ENCODE measurements around the gene MPHOSPH9.

Gene MPHOSPH9

GRCh38 chr12:123243671-123244262 is 10.8 kb upstream of the MPHOSPH9 start:
- Histone ChIP-seq H4K91ac (ENCODE audit: low read length) (no peak overlapping the region), H3K36me3 (ENCODE audit: control insufficient read depth in 1 of 2, insufficient read depth in 2 of 2, low read depth in 1 of 2, low read length in 2 of 2) (peaks cover 21 to 32% of the 10 kb centered on the region in 2 experiments), H2AFZ (ENCODE audit: low read depth, low read length) (no peak overlapping the region), H3K4me1 (ENCODE audit: control insufficient read depth, insufficient read depth, low read depth, low read length) (peaks cover 4% of the 10 kb centered on the region), H3K23ac (ENCODE audit: low read length in 2 of 2) (no peak overlapping the region), H2BK15ac (ENCODE audit: low read depth, poor library complexity, severe bottlenecking) (no peak overlapping the region), H3K9ac (ENCODE audit: low read length) (no peak overlapping the region), H3K4me3 (ENCODE audit: insufficient read depth in 1 of 2, low read depth in 1 of 2, low read length in 2 of 2) (no peak overlapping the region), H3K27ac (ENCODE audit: low read length, poor library complexity, severe bottlenecking) (no peak overlapping the region), H3K27me3 (ENCODE audit: control insufficient read depth in 1 of 2, insufficient read depth in 1 of 2, low read length in 2 of 2) (no peaks in the 10 kb centered on the region), H2BK120ac (ENCODE audit: low read depth, low read length) (no peak overlapping the region), H3K14ac (ENCODE audit: low read length in 2 of 2) (no peak overlapping the region), H3K9me3 (ENCODE audit: control insufficient read depth, low read length) (peaks cover 7% of the 10 kb centered on the region), H3K18ac (ENCODE audit: low read depth in 1 of 2, low read length in 2 of 2) (no peak overlapping the region), H4K8ac (ENCODE audit: low read length) (no peak overlapping the region), H3K4ac (ENCODE audit: low read depth in 1 of 2, low read length in 2 of 2) (no peak overlapping the region), H3K4me2 (ENCODE audit: low read length, poor library complexity, severe bottlenecking) (no peak overlapping the region), H2BK12ac (ENCODE audit: low read length in 2 of 2) (no peak overlapping the region), H3K79me1 (replicated peaks; ENCODE audit: low read length, poor library complexity, severe bottlenecking) (peaks cover 19% of the 10 kb centered on the region), H2AK5ac (ENCODE audit: low read length, severe bottlenecking) (no peak overlapping the region), H2BK5ac (ENCODE audit: low read depth, low read length, poor library complexity, severe bottlenecking) (no peak overlapping the region)
- no peak for DNase-seq
- 86% methylated on average over 5 of the region's 7 CpGs for WGBS

- Histone ChIP-seq H4K8ac (ENCODE audit: low read length) (no peak overlapping the region), H3K23ac (ENCODE audit: low read length in 2 of 2) (no peak overlapping the region), H3K79me1 (replicated peaks; ENCODE audit: low read length, poor library complexity, severe bottlenecking) (peaks cover 24% of the 10 kb centered on the region), H3K4ac (ENCODE audit: low read depth in 1 of 2, low read length in 2 of 2) (no peak overlapping the region), H3K18ac (ENCODE audit: low read depth in 1 of 2, low read length in 2 of 2) (no peak overlapping the region), H3K27ac (ENCODE audit: low read length, poor library complexity, severe bottlenecking) (no peak overlapping the region), H3K9me3 (ENCODE audit: control insufficient read depth, low read length) (no peaks in the 10 kb centered on the region), H2BK5ac (ENCODE audit: low read depth, low read length, poor library complexity, severe bottlenecking) (no peak overlapping the region), H4K91ac (ENCODE audit: low read length) (peak overlapping the region; percentile 27), H2BK12ac (ENCODE audit: low read length in 2 of 2) (no peak overlapping the region), H3K4me1 (ENCODE audit: control insufficient read depth, insufficient read depth, low read depth, low read length) (peaks cover 4% of the 10 kb centered on the region), H3K4me2 (ENCODE audit: low read length, poor library complexity, severe bottlenecking) (no peak overlapping the region), H2BK15ac (ENCODE audit: low read depth, poor library complexity, severe bottlenecking) (no peak overlapping the region), H3K4me3 (ENCODE audit: insufficient read depth in 1 of 2, low read depth in 1 of 2, low read length in 2 of 2) (no peak overlapping the region), H3K14ac (ENCODE audit: low read length in 2 of 2) (no peak overlapping the region), H2AFZ (ENCODE audit: low read depth, low read length) (no peak overlapping the region), H2AK5ac (ENCODE audit: low read length, severe bottlenecking) (no peak overlapping the region), H3K36me3 (ENCODE audit: control insufficient read depth in 1 of 2, insufficient read depth in 2 of 2, low read depth in 1 of 2, low read length in 2 of 2) (peaks cover 17 to 24% of the 10 kb centered on the region in 2 experiments), H3K27me3 (ENCODE audit: control insufficient read depth in 1 of 2, insufficient read depth in 1 of 2, low read length in 2 of 2) (no peaks in the 10 kb centered on the region), H3K9ac (ENCODE audit: low read length) (peak overlapping the region; percentile 13), H2BK120ac (ENCODE audit: low read depth, low read length) (no peak overlapping the region)
- WGBS = 80% methylated on average over 11 of the region's 11 CpGs
- no peak for DNase-seq
Observed at GRCh38 chr12:123242116-123242904, 9.4 kb upstream of the MPHOSPH9 start.

GRCh38 chr12:123238961-123239360 is 6.0 kb upstream of the MPHOSPH9 start:
- Histone ChIP-seq H3K9ac (ENCODE audit: low read length) (no peak overlapping the region), H3K23ac (ENCODE audit: low read length in 2 of 2) (no peak overlapping the region), H4K91ac (ENCODE audit: low read length) (no peak overlapping the region), H4K8ac (ENCODE audit: low read length) (no peak overlapping the region), H2BK5ac (ENCODE audit: low read depth, low read length, poor library complexity, severe bottlenecking) (no peak overlapping the region), H2AK5ac (ENCODE audit: low read length, severe bottlenecking) (no peak overlapping the region), H3K27ac (ENCODE audit: low read length, poor library complexity, severe bottlenecking) (no peak overlapping the region), H3K4ac (ENCODE audit: low read depth in 1 of 2, low read length in 2 of 2) (no peak overlapping the region), H2AFZ (ENCODE audit: low read depth, low read length) (no peak overlapping the region), H2BK120ac (ENCODE audit: low read depth, low read length) (no peak overlapping the region), H3K4me3 (ENCODE audit: insufficient read depth in 1 of 2, low read depth in 1 of 2, low read length in 2 of 2) (no peak overlapping the region), H3K14ac (ENCODE audit: low read length in 2 of 2) (no peak overlapping the region), H3K79me1 (replicated peaks; ENCODE audit: low read length, poor library complexity, severe bottlenecking) (peaks cover 24% of the 10 kb centered on the region), H3K4me1 (ENCODE audit: control insufficient read depth, insufficient read depth, low read depth, low read length) (peaks cover 6% of the 10 kb centered on the region), H3K27me3 (ENCODE audit: control insufficient read depth in 1 of 2, insufficient read depth in 1 of 2, low read length in 2 of 2) (no peaks in the 10 kb centered on the region), H3K18ac (ENCODE audit: low read depth in 1 of 2, low read length in 2 of 2) (no peak overlapping the region), H3K36me3 (ENCODE audit: control insufficient read depth in 1 of 2, insufficient read depth in 2 of 2, low read depth in 1 of 2, low read length in 2 of 2) (peaks cover 19 to 23% of the 10 kb centered on the region in 2 experiments), H2BK15ac (ENCODE audit: low read depth, poor library complexity, severe bottlenecking) (no peak overlapping the region), H3K9me3 (ENCODE audit: control insufficient read depth, low read length) (no peaks in the 10 kb centered on the region), H3K4me2 (ENCODE audit: low read length, poor library complexity, severe bottlenecking) (no peak overlapping the region), H2BK12ac (ENCODE audit: low read length in 2 of 2) (no peak overlapping the region)
- no peak for DNase-seq
- 98% methylated on average over 3 of the region's 6 CpGs for WGBS

GRCh38 chr12:123238330-123238682 is 5.4 kb upstream of the MPHOSPH9 start:
- Histone ChIP-seq H4K91ac (ENCODE audit: low read length) (no peak overlapping the region), H3K79me1 (replicated peaks; ENCODE audit: low read length, poor library complexity, severe bottlenecking) (peaks cover 22% of the 10 kb centered on the region), H2BK12ac (ENCODE audit: low read length in 2 of 2) (no peak overlapping the region), H3K18ac (ENCODE audit: low read depth in 1 of 2, low read length in 2 of 2) (no peak overlapping the region), H3K23ac (ENCODE audit: low read length in 2 of 2) (no peak overlapping the region), H2BK15ac (ENCODE audit: low read depth, poor library complexity, severe bottlenecking) (no peak overlapping the region), H3K27ac (ENCODE audit: low read length, poor library complexity, severe bottlenecking) (no peak overlapping the region), H4K8ac (ENCODE audit: low read length) (no peak overlapping the region), H3K27me3 (ENCODE audit: control insufficient read depth in 1 of 2, insufficient read depth in 1 of 2, low read length in 2 of 2) (no peaks in the 10 kb centered on the region), H2BK5ac (ENCODE audit: low read depth, low read length, poor library complexity, severe bottlenecking) (no peak overlapping the region), H3K4ac (ENCODE audit: low read depth in 1 of 2, low read length in 2 of 2) (no peak overlapping the region), H3K4me3 (ENCODE audit: insufficient read depth in 1 of 2, low read depth in 1 of 2, low read length in 2 of 2) (no peak overlapping the region), H3K9ac (ENCODE audit: low read length) (peak overlapping the region; percentile 9), H2BK120ac (ENCODE audit: low read depth, low read length) (no peak overlapping the region), H3K4me2 (ENCODE audit: low read length, poor library complexity, severe bottlenecking) (no peak overlapping the region), H2AFZ (ENCODE audit: low read depth, low read length) (no peak overlapping the region), H3K4me1 (ENCODE audit: control insufficient read depth, insufficient read depth, low read depth, low read length) (peaks cover 8% of the 10 kb centered on the region), H3K36me3 (ENCODE audit: control insufficient read depth in 1 of 2, insufficient read depth in 2 of 2, low read depth in 1 of 2, low read length in 2 of 2) (peaks cover 16 to 20% of the 10 kb centered on the region in 2 experiments), H3K9me3 (ENCODE audit: control insufficient read depth, low read length) (no peaks in the 10 kb centered on the region), H2AK5ac (ENCODE audit: low read length, severe bottlenecking) (no peak overlapping the region), H3K14ac (ENCODE audit: low read length in 2 of 2) (no peak overlapping the region)
- 100% methylated on average over 1 of the region's 2 CpGs for whole genome bisulfite sequencing
- DNase-seq = no peak
